ENCODE results near the gene BCAS3.

GRCh38 chr17:61161615-61162134, 484.0 kb downstream of the BCAS3 start:
- TF ChIP-seq POLR2A (IDR thresholded peaks at IDR 0.05; ENCODE audit: low read depth, low read length) (no peak), TAF1 (IDR thresholded peaks at IDR 0.05; ENCODE audit: low read depth, low read length) (no peak), POLR2AphosphoS5 (IDR thresholded peaks at IDR 0.05; ENCODE audit: low read depth, low read length) (no peak), SPI1 (IDR thresholded peaks at IDR 0.05; ENCODE audit: low read depth, low read length) (no peak), PAX5 (IDR thresholded peaks at IDR 0.05; ENCODE audit: insufficient read depth, low read length, severe bottlenecking) (no peak)
